Tibial artery (tissue), 4 donors: ENCODE results near the gene CHAT.

ENCODE experiments used
- DNase-seq, 2 donors: peaks; one replicate each; pipeline ENCODE4 v3.0.0-alpha.2; 2019
- H3K27ac ChIP-seq, 2 donors: fragments of 200-600 bp; sonication (generic) in 1 of 2; 1 replicate in 1 of 2; 2 replicates in 1 of 2; pipeline ENCODE4 v1.5.1; 2018 to 2019; ENCODE audit warnings: mild to moderate bottlenecking in 1 of 2
- H3K27me3 ChIP-seq, 2 donors: fragments of 200-600 bp; sonication (generic) in 1 of 2; one replicate each; pipeline versions ENCODE4 v1.5.1 to v1.6.0; 2016 to 2019
- H3K36me3 ChIP-seq, 3 donors: fragments of 200-600 bp; sonication (generic) in 2 of 3; one replicate each; pipeline ENCODE4 v1.5.1; 2016 to 2019; ENCODE audit warnings: mild to moderate bottlenecking in 2 of 3
- H3K4me1 ChIP-seq, 4 donors: fragments of 200-600 bp; sonication (generic) in 2 of 4; 1 replicate in 3 of 4; 2 replicates in 1 of 4; pipeline ENCODE4 v1.5.1; 2016 to 2019
- H3K4me3 ChIP-seq, 2 donors: fragments of 200-600 bp; sonication (generic) in 1 of 2; 1 replicate in 1 of 2; 2 replicates in 1 of 2; pipeline ENCODE4 v1.5.1; 2018 to 2019; ENCODE audit warnings: mild to moderate bottlenecking in 2 of 2
- H3K9me3 ChIP-seq, 3 donors: fragments of 200-600 bp; sonication (generic) in 1 of 3; one replicate each; pipeline ENCODE4 v1.5.1; 2016 to 2019
- CTCF ChIP-seq, 2 experiments: fragments of 200-600 bp in 1 of 2; fragments of 450-650 bp in 1 of 2; IDR thresholded peaks; one replicate each; pipeline ENCODE4 v1.5.1; 2017 to 2019; ENCODE audit warnings: antibody characterized with exemption in 2 of 2, mild to moderate bottlenecking in 1 of 2, moderate library complexity in 1 of 2
- intact Hi-C: fragments of 100-400 bp; cut with DNase I; formaldehyde crosslinking; loops from one replicate; pipeline ENCODE4 v1.15.0; 2023; ENCODE audit warnings: low total_unique reads

CHAT gene

GRCh38 chr10:49627644-49628247, 13.9 kb downstream of the CHAT start:
- Histone ChIP-seq H3K4me1 (no peaks in the 10 kb centered on the region), H3K27me3 (peaks cover 0 to 10% of the 10 kb centered on the region in 2 donors), H3K27ac (no peak overlapping the region), H3K4me3 (no peak overlapping the region), H3K36me3 (no peaks in the 10 kb centered on the region), H3K9me3 (no peaks in the 10 kb centered on the region)
- TF ChIP-seq CTCF (IDR thresholded peaks at IDR 0.05) = no peak
- intact Hi-C loops = no loop called here
- DNase-seq = peak in 1 of 2 donors; percentile 46

GRCh38 chr10:49628599-49628998, 14.8 kb downstream of the CHAT start:
- Histone ChIP-seq H3K4me1 (no peaks in the 10 kb centered on the region), H3K27ac (no peak overlapping the region), H3K36me3 (no peaks in the 10 kb centered on the region), H3K27me3 (peaks cover 0 to 18% of the 10 kb centered on the region in 2 donors), H3K9me3 (no peaks in the 10 kb centered on the region), H3K4me3 (no peak overlapping the region)
- intact Hi-C loops = no loop called here
- no peak for TF ChIP-seq CTCF (IDR thresholded peaks at IDR 0.05)
- DNase-seq = peak in 1 of 2 donors; percentile 40

- no peaks in the 10 kb centered on the region for H3K4me1 ChIP-seq
- no peaks in the 10 kb centered on the region for H3K9me3 ChIP-seq
- DNase-seq = peak in 1 of 2 donors; percentile 27
- H3K4me3 ChIP-seq = no peak overlapping the region
- no peaks in the 10 kb centered on the region for H3K36me3 ChIP-seq
- TF ChIP-seq CTCF (IDR thresholded peaks at IDR 0.05) = no peak
- no peak overlapping the region for H3K27ac ChIP-seq
- intact Hi-C loops = no loop called here
- H3K27me3 ChIP-seq = peaks cover 0 to 23% of the 10 kb centered on the region in 2 donors
Measured at GRCh38 chr10:49629431-49629881, 15.6 kb downstream of the CHAT start.

- no peaks in the 10 kb centered on the region for H3K36me3 ChIP-seq
- H3K27me3 ChIP-seq = peaks cover 0 to 23% of the 10 kb centered on the region in 2 donors
- no peak for TF ChIP-seq CTCF (IDR thresholded peaks at IDR 0.05)
- H3K9me3 ChIP-seq = no peaks in the 10 kb centered on the region
- intact Hi-C loops = no loop called here
- DNase-seq = peak in 1 of 2 donors; percentile 19
- no peak overlapping the region for H3K27ac ChIP-seq
- H3K4me3 ChIP-seq = no peak overlapping the region
- H3K4me1 ChIP-seq = no peaks in the 10 kb centered on the region
Measured at GRCh38 chr10:49631975-49632374, 18.1 kb downstream of the CHAT start.

GRCh38 chr10:49632406-49633317, 18.8 kb downstream of the CHAT start:
- intact Hi-C loops = no loop called here
- Histone ChIP-seq H3K4me1 (no peaks in the 10 kb centered on the region), H3K27ac (no peak overlapping the region), H3K9me3 (no peaks in the 10 kb centered on the region), H3K4me3 (no peak overlapping the region), H3K27me3 (peaks cover 0 to 23% of the 10 kb centered on the region in 2 donors), H3K36me3 (no peaks in the 10 kb centered on the region)
- peak in 1 of 2 donors; percentile 59 for DNase-seq
- TF ChIP-seq CTCF (IDR thresholded peaks at IDR 0.05) = no peak
